K562 (cell line): Measurements from ENCODE around the gene NEU1. TPM values are rescaled to one million over a fixed set of nuclear protein-coding genes. Genes with fewer than 3 reads are reported as not detected.

Experiments
- CBX5 ChIP-seq: IDR thresholded peaks from 2 replicates; pipeline ENCODE4 v1.6.1; 2014; ENCODE audit warnings: low read depth, borderline replicate concordance
- CHD4 ChIP-seq: fragments of 200-600 bp; sonication (generic); IDR thresholded peaks from 3 replicates; pipeline ENCODE4 v1.6.1; 2012; ENCODE audit warnings: low read depth, mild to moderate bottlenecking, mixed read lengths, low read length, inconsistent platforms; ENCODE audit not compliant: insufficient read depth, insufficient replicate concordance, poor library complexity, severe bottlenecking
- CREB1 ChIP-seq, 2 experiments: sonication (generic) in 1 of 2; formaldehyde crosslinking in 1 of 2; IDR thresholded peaks; 2 replicates each; pipeline versions ENCODE4 v1.6.1 to v1.8.0; 2012 to 2022; ENCODE audit warnings: inconsistent platforms in 1 of 2, mild to moderate bottlenecking in 1 of 2, missing genetic modification reagents in 1 of 2, moderate library complexity in 1 of 2
- ELF4 ChIP-seq: fragments of 450-650 bp; formaldehyde crosslinking; IDR thresholded peaks from 2 replicates; pipeline ENCODE4 v1.4.0; 2022; ENCODE audit warnings: missing genetic modification characterization
- HLTF ChIP-seq: fragments of 450-650 bp; IDR thresholded peaks from 2 replicates; pipeline ENCODE4 v1.6.1; 2016
- LARP7 ChIP-seq: fragments of 450-650 bp; IDR thresholded peaks from 2 replicates; pipeline ENCODE4 v1.6.1; 2016
- MAZ ChIP-seq, 2 experiments: fragments of 450-650 bp in 1 of 2; sonication (generic) in 1 of 2; formaldehyde crosslinking; IDR thresholded peaks in 1 of 2; conservative IDR thresholded peaks in 1 of 2; 2 replicates each; pipeline versions ENCODE4 v1.4.0 to v1.5.0; 2020; ENCODE audit warnings: mild to moderate bottlenecking in 1 of 2, missing genetic modification reagents in 1 of 2
- MGA ChIP-seq: fragments of 450-650 bp; IDR thresholded peaks from 2 replicates; pipeline ENCODE4 v1.6.1; 2016; ENCODE audit warnings: mild to moderate bottlenecking, moderate library complexity
- NCOA1 ChIP-seq: fragments of 450-650 bp; IDR thresholded peaks from 2 replicates; pipeline ENCODE4 v1.6.1; 2016; ENCODE audit warnings: low read depth
- PML ChIP-seq: IDR thresholded peaks from 2 replicates; pipeline ENCODE4 v1.6.1; 2012; ENCODE audit warnings: low read length, inconsistent platforms
- POLR2A ChIP-seq: fragments of 450-650 bp; conservative IDR thresholded peaks from 2 replicates; pipeline ENCODE4 v1.6.1; 2016
- RBBP5 ChIP-seq: fragments of 200-600 bp; sonication (generic); IDR thresholded peaks from 2 replicates; pipeline ENCODE4 v1.6.1; 2012; ENCODE audit warnings: borderline replicate concordance, mild to moderate bottlenecking, low read length, control low read depth, inconsistent platforms; ENCODE audit not compliant: insufficient read depth, poor library complexity, severe bottlenecking
- ZNF639 ChIP-seq, 2 experiments: fragments of 200-800 bp in 1 of 2; sonication (Bioruptor generic) in 1 of 2; sonication (generic) in 1 of 2; formaldehyde crosslinking in 1 of 2; IDR thresholded peaks in 1 of 2; conservative IDR thresholded peaks in 1 of 2; 2 replicates each; pipeline versions ENCODE4 v1.5.0 to v1.6.1; 2016 to 2020; ENCODE audit warnings: missing compliant biosample characterization in 1 of 2, missing genetic modification characterization in 1 of 2, missing genetic modification reagents in 1 of 2
- polyA plus RNA-seq, 8 experiments: library from polyadenylated mRNA; depleted of rRNA in 4 of 8; stranded (reverse) in 5 of 8; unstranded in 3 of 8; fragments of >200 nt; fragmentation: Nextera tagmentation in 2 of 8; fragmentation: Illumina TruSeq in 1 of 8; extraction: Ambion mirVana in 2 of 8; extraction: Trizol in 1 of 8; gene quantifications; 2 replicates each; pipeline versions ENCODE4 v1.2.1 to v1.2.3, GENCODE V29; 2011 to 2014; ENCODE audit warnings: inconsistent platforms in 1 of 8, missing spikeins in 1 of 8
- total RNA-seq, 7 experiments: library from RNA; depleted of rRNA in 6 of 7; stranded (reverse); fragments of >200 nt in 6 of 7; fragmentation: Illumina TruSeq in 2 of 7; extraction: Trizol in 2 of 7; gene quantifications; 2 replicates each; pipeline versions ENCODE4 v1.2.1 to v1.2.3, GENCODE V29; 2011 to 2021; ENCODE audit warnings: low replicate concordance in 1 of 7

NEU1 gene
- total and polyA plus RNA-seq, 9 of the 15 experiments (the other 6 are each of a cell fraction or from before 2014, with no cell fraction given): 14.8 to 67.8 (median 51.0) TPM

- TF ChIP-seq MGA: no peak
- 0 out of 4 replicates have a peak, but pooled peaks of 1 of the 2 experiments have one; percentile 34 for TF ChIP-seq MAZ (CRISPR knock-in tag; conservative IDR thresholded peaks at IDR 0.05 in 1 of 2, IDR thresholded peaks at IDR 0.05 in 1 of 2)
- 0 out of 2 replicates have a peak, but pooled peaks have one; percentile 16 for TF ChIP-seq LARP7
- TF ChIP-seq CREB1 (IDR thresholded peaks at IDR 0.05): peak; percentile 30
- no peak for TF ChIP-seq CREB1 (CRISPR knock-in tag; IDR thresholded peaks at IDR 0.05)
- TF ChIP-seq CBX5: no peak
- TF ChIP-seq NCOA1: 0 out of 2 replicates have a peak, but pooled peaks have one; percentile 6
- TF ChIP-seq HLTF: peak; percentile 29; the same call in 1 of the 2 replicates
- 0 out of 4 replicates have a peak, but pooled peaks of 1 of the 2 experiments have one; percentile 16 for TF ChIP-seq ZNF639 (CRISPR knock-in tag; conservative IDR thresholded peaks at IDR 0.05 in 1 of 2, IDR thresholded peaks at IDR 0.05 in 1 of 2)
- TF ChIP-seq CHD4: no peak
- TF ChIP-seq RBBP5: peak; percentile 47
- TF ChIP-seq ELF4: 0 out of 2 replicates have a peak, but pooled peaks have one; percentile 14
- TF ChIP-seq PML: peak; percentile 17
- TF ChIP-seq POLR2A: peak; percentile 1; the same call in 1 of the 2 replicates
These were observed 25.9 kb downstream of the NEU1 start (continued) for GRCh38 chr6:31836474-31837368.
